Neural progenitor cell (in vitro differentiated cells): Measurements from ENCODE around the gene KLHL29.

Experiments
- CTCF ChIP-seq: fragments of 200-600 bp; sonication (generic); IDR thresholded peaks from 2 replicates; pipeline ENCODE4 v1.5.1; 2017; ENCODE audit warnings: antibody characterized with exemption, mild to moderate bottlenecking
- EZH2 ChIP-seq: fragments of 200-600 bp; sonication (generic); IDR thresholded peaks from 2 replicates; pipeline ENCODE4 v1.6.1; 2017; ENCODE audit warnings: antibody characterized with exemption, mild to moderate bottlenecking, moderate library complexity
- EZH2phosphoT487 ChIP-seq: fragments of 200-600 bp; sonication (generic); IDR thresholded peaks from 2 replicates; pipeline ENCODE4 v1.6.1; 2017; ENCODE audit warnings: antibody characterized with exemption

- TF ChIP-seq CTCF (no peak), EZH2 (no peak), EZH2phosphoT487 (no peak)
Observed at GRCh38 chr2:23480957-23481797, 96.2 kb downstream of the KLHL29 start.
